Ishikawa (cell line): ENCODE data around the gene NKAP.

Experiments
- CEBPB ChIP-seq: IDR thresholded peaks from 2 replicates; pipeline ENCODE4 v1.6.1; 2012
- CREB1 ChIP-seq: IDR thresholded peaks from 2 replicates; pipeline ENCODE4 v1.6.1; 2012; ENCODE audit warnings: low read depth
- EGR1 ChIP-seq: IDR thresholded peaks from 2 replicates; pipeline ENCODE4 v1.6.1; 2012
- EP300 ChIP-seq: IDR thresholded peaks from 2 replicates; pipeline ENCODE4 v1.6.1; 2012; ENCODE audit warnings: borderline replicate concordance
- FOXM1 ChIP-seq: IDR thresholded peaks from 2 replicates; pipeline ENCODE4 v1.6.1; 2012; ENCODE audit warnings: low read depth, borderline replicate concordance
- MAX ChIP-seq: IDR thresholded peaks from 2 replicates; pipeline ENCODE4 v1.6.1; 2012
- NFIC ChIP-seq: IDR thresholded peaks from 2 replicates; pipeline ENCODE4 v1.6.1; 2012
- RAD21 ChIP-seq: IDR thresholded peaks from 2 replicates; pipeline ENCODE4 v1.6.1; 2012; ENCODE audit warnings: low read depth
- REST ChIP-seq: IDR thresholded peaks from 2 replicates; pipeline ENCODE4 v1.6.1; 2012; ENCODE audit warnings: low read depth, mild to moderate bottlenecking
- TAF1 ChIP-seq: IDR thresholded peaks from 2 replicates; pipeline ENCODE4 v1.6.1; 2012; ENCODE audit warnings: low read depth, mild to moderate bottlenecking
- TCF12 ChIP-seq: IDR thresholded peaks from 2 replicates; pipeline ENCODE4 v1.6.1; 2012; ENCODE audit warnings: low read depth
- TEAD4 ChIP-seq: IDR thresholded peaks from 2 replicates; pipeline ENCODE4 v1.6.1; 2012
- YY1 ChIP-seq: IDR thresholded peaks from 2 replicates; pipeline ENCODE4 v1.6.1; 2012; ENCODE audit warnings: low read depth
- ZBTB7A ChIP-seq: IDR thresholded peaks from 2 replicates; pipeline ENCODE4 v1.6.1; 2012; ENCODE audit warnings: low read depth

- no peak for TF ChIP-seq YY1
- no peak for TF ChIP-seq EP300
- TF ChIP-seq REST = no peak
- TF ChIP-seq MAX = no peak
- TF ChIP-seq RAD21 = no peak
- TF ChIP-seq CEBPB = no peak
- no peak for TF ChIP-seq TAF1
- TF ChIP-seq TEAD4 = no peak
- TF ChIP-seq EGR1 = no peak
- no peak for TF ChIP-seq CREB1
- TF ChIP-seq FOXM1 = no peak
- no peak for TF ChIP-seq NFIC
- TF ChIP-seq ZBTB7A = no peak
- no peak for TF ChIP-seq TCF12
Measured at GRCh38 chrX:119970574-119970973, 27.0 kb upstream of the NKAP start.
